Left ventricle myocardium inferior (tissue), 1 donor: ENCODE data around the gene MGMT. TPM values are rescaled to one million over a fixed set of nuclear protein-coding genes. Genes with fewer than 3 reads are reported as not detected.

Experiments
- DNase-seq: peaks from one replicate; pipeline ENCODE4 v3.0.0-alpha.2; 2020
- H3K27ac ChIP-seq: fragments of 200-600 bp; replicated peaks from 2 replicates; pipeline ENCODE4 v1.8.0; 2021
- H3K27me3 ChIP-seq: fragments of 200-600 bp; 2 replicates; pipeline ENCODE4 v1.8.0; 2021; ENCODE audit warnings: low read depth
- H3K36me3 ChIP-seq: fragments of 200-600 bp; 2 replicates; pipeline ENCODE4 v1.8.0; 2021
- H3K4me1 ChIP-seq: fragments of 200-600 bp; 2 replicates; pipeline ENCODE4 v1.8.0; 2021
- H3K4me3 ChIP-seq: fragments of 200-600 bp; 2 replicates; pipeline ENCODE4 v1.8.0; 2021; ENCODE audit warnings: mild to moderate bottlenecking, moderate library complexity
- H3K9me3 ChIP-seq: fragments of 200-600 bp; replicated peaks from 2 replicates; pipeline ENCODE4 v1.8.0; 2021
- intact Hi-C: fragments of 100-400 bp; cut with micrococcal nuclease; formaldehyde crosslinking; loops from one replicate; pipeline ENCODE4 v1.11.0; 2022
- total RNA-seq: library from RNA; stranded (reverse); fragmentation: NEBNext Ultra II Directional; extraction: Animal tissue kit (Norgen Biotek cat#: 25700); gene quantifications from one replicate; pipeline ENCODE4 v1.2.1, GENCODE V29; 2021
- TF ChIP-seq, protein P1 (sequence below): fragments of 200-600 bp; IDR thresholded peaks from 2 replicates; pipeline ENCODE4 v1.8.0; 2021; ENCODE audit warnings: antibody characterized with exemption, mild to moderate bottlenecking, borderline replicate concordance
- donor health status: DM: no; HTN: yes; CAD: no; lungs with severe emphysema.

The MGMT gene
- total RNA-seq, 1 donor from 2014 or later: 15.4 TPM

DNA sequence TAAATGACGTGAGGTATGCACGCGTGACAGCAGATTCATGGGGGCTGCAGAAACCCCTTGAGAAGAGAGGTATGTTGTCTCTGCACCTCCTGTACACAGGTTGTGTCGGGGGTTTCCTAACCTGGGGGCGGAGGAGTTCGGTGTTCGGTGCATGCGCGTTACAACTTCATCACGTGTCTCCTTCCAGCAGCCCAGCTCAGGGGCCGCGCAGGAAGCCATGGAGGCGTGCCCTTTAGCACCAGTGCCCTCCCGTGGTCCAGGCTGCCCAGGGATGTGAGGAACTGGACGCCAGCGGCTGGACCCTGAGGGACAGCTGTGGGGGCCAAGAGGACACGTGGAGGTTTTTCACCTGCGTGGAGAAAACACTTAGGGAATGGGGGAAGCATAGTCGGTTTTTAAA lies 310.6 kb downstream of the MGMT start:
- no peak for DNase-seq
- H3K4me3 ChIP-seq: no peak overlapping the region
- intact Hi-C loops: no loop called here
- no peaks in the 10 kb centered on the region for H3K27me3 ChIP-seq
- TF ChIP-seq, protein P1, sequence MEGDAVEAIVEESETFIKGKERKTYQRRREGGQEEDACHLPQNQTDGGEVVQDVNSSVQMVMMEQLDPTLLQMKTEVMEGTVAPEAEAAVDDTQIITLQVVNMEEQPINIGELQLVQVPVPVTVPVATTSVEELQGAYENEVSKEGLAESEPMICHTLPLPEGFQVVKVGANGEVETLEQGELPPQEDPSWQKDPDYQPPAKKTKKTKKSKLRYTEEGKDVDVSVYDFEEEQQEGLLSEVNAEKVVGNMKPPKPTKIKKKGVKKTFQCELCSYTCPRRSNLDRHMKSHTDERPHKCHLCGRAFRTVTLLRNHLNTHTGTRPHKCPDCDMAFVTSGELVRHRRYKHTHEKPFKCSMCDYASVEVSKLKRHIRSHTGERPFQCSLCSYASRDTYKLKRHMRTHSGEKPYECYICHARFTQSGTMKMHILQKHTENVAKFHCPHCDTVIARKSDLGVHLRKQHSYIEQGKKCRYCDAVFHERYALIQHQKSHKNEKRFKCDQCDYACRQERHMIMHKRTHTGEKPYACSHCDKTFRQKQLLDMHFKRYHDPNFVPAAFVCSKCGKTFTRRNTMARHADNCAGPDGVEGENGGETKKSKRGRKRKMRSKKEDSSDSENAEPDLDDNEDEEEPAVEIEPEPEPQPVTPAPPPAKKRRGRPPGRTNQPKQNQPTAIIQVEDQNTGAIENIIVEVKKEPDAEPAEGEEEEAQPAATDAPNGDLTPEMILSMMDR: no peak
- no peaks in the 10 kb centered on the region for H3K36me3 ChIP-seq
- no peaks in the 10 kb centered on the region for H3K4me1 ChIP-seq
- H3K9me3 ChIP-seq: no peaks in the 10 kb centered on the region
- H3K27ac ChIP-seq: no peak overlapping the region

DNA sequence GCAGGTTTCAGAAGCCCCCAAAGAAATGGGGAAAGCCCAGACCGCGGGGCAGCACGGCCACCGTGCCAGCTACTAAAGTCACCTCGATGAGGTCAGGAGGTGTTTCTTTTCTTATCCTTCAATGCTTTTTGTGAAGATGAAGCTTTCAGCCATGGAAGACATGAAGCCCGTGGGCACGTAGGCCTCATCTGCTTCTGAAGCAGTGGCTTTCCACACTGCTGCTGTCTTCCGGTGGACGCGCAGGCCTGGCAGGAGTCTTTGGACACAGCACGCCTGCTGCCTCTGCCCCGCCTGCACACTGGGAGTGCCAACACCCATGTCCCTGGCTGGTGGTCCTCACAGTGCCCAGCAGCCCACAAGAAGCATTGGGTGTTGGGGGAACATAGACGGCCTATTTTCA lies 311.5 kb downstream of the MGMT start:
- TF ChIP-seq, protein P1: no peak
- H3K36me3 ChIP-seq: no peaks in the 10 kb centered on the region
- DNase-seq: no peak
- H3K4me3 ChIP-seq: no peak overlapping the region
- no peaks in the 10 kb centered on the region for H3K4me1 ChIP-seq
- H3K27me3 ChIP-seq: no peaks in the 10 kb centered on the region
- H3K9me3 ChIP-seq: no peaks in the 10 kb centered on the region
- H3K27ac ChIP-seq: no peak overlapping the region
- intact Hi-C loops: no loop called here

DNA sequence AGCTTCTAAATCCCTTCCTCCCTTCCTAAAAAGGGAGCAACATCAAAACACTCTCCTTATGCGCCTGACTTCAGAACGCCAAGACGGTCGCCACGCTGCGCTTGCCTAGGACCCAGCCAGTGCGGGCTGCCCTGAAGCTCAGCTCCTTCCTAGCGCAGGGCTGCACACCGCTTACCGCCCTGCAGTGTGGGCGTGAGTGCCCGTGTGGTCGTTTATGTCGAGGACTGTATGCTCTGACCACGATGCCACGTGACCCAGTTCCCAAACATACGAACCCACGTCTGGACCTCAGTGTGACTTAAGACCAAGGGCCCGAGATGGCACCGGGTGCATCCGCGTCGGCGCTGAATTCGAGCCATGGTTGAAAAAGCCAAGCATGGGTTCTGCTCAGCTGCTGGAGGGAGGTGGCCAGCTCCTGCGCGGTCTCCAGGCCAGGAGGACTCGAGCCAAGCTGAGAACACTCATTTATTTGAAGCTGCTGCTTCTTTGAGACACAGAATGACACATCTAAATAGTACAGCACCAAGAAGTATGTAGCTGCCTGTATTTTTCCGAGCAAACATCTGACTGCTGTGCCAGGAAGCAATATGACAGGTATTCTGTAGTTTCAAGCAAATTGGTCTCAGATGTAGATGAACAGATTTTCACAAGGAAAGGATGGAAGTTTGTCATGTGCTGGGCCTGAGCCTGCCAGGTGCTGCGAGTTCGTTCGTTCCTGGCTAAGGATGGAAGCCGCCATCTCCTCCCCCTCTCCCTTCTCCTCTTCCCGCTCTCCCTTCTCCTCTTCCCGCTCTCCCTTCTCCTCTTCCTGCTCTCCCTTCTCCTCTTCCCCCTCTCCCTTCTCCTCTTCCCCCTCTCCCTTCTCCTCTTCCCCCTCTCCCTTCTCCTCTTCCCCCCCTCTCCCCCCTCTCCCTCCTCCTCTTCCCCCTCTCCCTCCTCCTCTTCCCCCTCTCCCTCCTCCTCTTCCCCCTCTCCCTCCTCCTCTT lies 312.4 kb downstream of the MGMT start:
- TF ChIP-seq, protein P1: no peak
- H3K27me3 ChIP-seq: no peaks in the 10 kb centered on the region
- no peak overlapping the region for H3K4me3 ChIP-seq
- no peak for DNase-seq
- intact Hi-C loops: no loop called here
- H3K4me1 ChIP-seq: no peaks in the 10 kb centered on the region
- no peak overlapping the region for H3K27ac ChIP-seq
- H3K9me3 ChIP-seq: no peaks in the 10 kb centered on the region
- H3K36me3 ChIP-seq: no peaks in the 10 kb centered on the region

DNA sequence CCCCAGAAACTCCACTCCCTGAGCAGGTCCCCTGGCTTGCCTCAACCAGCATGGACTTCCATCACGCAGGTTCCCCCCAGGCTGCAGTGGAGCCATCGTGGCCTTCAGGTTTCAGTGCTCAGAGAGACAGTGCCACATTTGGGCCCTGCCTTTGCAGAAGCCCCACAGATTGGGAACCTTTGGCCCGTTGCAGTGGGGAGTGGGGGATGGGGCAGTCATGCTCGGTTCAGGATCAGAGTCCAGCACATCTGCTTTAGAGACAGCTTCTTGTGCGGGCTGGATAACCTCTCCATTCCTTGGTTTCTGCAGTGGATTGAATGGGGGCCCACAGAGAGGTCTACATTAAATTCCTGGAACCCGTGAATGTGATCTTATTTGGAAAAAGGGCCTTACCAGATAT lies 313.2 kb downstream of the MGMT start:
- H3K27ac ChIP-seq: no peak overlapping the region
- no peaks in the 10 kb centered on the region for H3K9me3 ChIP-seq
- no peak overlapping the region for H3K4me3 ChIP-seq
- no peaks in the 10 kb centered on the region for H3K36me3 ChIP-seq
- intact Hi-C loops: no loop called here
- no peaks in the 10 kb centered on the region for H3K4me1 ChIP-seq
- TF ChIP-seq, protein P1: no peak
- no peak for DNase-seq
- no peaks in the 10 kb centered on the region for H3K27me3 ChIP-seq

DNA sequence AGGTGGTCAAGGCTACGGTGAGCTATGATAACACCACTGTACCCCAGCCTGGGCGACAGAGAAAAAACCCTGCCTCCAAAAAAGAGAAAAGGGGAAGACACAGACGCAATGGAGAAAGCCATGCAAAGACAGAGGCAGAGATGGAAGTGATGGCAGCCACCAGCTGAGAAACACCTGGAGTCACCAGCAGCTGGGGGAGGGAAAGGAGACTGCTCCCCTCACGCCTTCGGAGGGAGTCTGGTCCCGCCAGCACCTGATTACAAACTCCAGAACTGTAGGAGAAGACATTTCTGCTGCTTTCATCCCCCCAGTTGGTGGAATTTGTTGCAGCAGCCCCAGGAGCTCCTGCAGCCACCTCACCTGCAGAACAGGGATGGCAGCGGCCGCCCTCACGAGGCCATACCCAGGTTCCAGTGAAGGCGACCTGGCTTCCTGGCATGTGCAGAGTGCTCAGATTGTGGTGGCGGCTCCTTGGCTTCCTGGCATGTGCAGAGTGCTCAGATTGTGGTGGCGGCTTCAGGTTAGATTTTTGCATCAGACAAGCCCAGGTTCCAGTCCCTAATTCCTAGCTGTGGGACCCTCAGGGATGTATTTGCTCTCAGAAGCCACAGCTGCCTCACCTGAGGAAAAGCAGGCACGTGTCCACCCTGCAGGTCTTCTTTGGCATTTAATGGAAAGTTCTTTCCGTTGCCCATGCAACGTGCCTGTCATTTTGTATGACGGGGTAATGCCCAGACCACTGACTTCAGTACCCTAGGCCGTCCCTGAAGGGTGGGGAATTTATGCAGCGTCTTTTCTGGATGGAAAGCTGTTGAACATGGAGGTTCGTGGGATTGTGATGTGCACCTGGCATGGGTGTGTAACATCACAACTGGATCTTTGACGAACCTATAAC lies 314.1 kb downstream of the MGMT start:
- intact Hi-C loops: no loop called here
- no peak for DNase-seq
- TF ChIP-seq, protein P1: no peak
- H3K9me3 ChIP-seq: no peaks in the 10 kb centered on the region
- H3K4me1 ChIP-seq: no peaks in the 10 kb centered on the region
- H3K27me3 ChIP-seq: no peaks in the 10 kb centered on the region
- H3K27ac ChIP-seq: no peak overlapping the region
- H3K36me3 ChIP-seq: no peaks in the 10 kb centered on the region
- H3K4me3 ChIP-seq: no peak overlapping the region
